ENCODE results near the gene PTPRA.

- TF ChIP-seq CTCF (IDR thresholded peaks at IDR 0.05) = no peak
- TF ChIP-seq POLR2AphosphoS5 (IDR thresholded peaks at IDR 0.05) = no peak
Measured at GRCh38 chr20:2972126-2972525, 98.8 kb downstream of the PTPRA start.

Data from esophagus muscularis mucosa (tissue), 3 donors.